ENCODE results near the gene FLACC1.
"Not testable (repeated sequence)": the region's sequence is repeated elsewhere in the genome, so short reads cannot be mapped to it uniquely, and the experiment has no call there.

The FLACC1 gene, protein sequence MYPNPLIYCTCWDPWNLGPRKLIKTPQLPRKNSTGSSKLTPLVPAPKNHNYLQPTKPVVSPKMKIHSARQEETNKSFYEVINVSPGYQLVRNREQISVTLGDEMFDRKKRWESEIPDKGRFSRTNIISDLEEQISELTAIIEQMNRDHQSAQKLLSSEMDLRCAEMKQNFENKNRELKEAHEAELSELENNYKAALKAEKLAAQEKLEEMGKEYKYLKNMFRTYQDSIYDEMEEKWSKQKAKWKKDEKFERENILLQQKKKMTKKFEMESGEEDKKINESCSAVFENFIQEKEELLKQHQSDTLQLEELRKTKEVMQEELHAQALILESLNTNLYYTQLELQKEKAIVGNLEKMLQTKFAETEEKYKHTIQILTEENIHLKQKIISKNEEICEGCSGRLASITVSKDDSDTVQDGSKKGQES

DNA sequence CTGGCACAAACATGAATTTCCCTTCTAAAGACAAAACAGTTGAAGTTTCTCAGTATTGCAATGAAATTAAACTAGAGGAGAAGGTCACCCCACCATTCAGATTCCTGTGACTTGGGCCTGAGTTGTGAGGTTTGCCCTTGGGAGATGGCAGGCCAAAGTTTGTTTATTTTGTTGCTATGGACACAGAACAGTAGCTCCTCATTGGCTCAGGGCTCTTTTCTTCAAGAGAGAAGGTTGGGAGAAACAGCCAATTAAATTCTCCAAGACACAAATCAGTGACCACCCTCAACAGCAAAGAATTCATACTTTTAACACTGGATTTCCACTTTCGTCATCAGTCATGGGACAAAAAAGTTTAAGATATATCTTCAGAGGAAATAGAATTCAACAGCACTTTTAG lies at the start of gene FLACC1:
Gene FLACC1, minus strand, starts transcription at position 125 of the 400 bp plus-strand sequence. CDS start 5,941 bp downstream, outside the sequence.
- FAIRE-seq: no peak

DNA sequence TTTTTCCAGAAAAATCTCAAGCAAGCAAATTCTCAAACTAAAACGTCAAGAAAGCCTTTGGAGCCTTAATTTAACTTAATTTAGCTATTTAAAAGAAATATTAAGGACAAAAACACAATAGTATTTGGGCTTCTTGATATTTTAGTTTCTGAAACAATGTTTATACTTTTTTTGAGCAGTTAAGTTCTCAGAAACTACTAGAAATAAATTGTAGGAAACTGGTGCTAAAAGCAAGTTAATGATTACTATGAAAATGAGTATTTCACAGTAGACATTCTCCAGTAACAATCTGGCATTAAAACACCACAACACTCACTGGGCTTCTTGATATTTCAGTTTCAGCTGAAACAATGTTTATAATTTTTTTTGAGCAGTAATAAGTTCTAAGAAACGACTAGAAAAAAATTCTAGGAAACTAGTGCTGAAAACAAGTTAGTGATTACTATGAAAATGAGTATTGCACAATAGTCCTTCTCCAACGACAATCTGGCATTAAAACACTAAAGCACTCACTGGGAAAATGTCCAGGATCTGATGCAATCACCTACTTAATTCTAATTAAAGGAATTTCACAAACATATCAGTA lies 49.0 kb upstream of the FLACC1 start:
- peak; percentile 96 for FAIRE-seq

DNA sequence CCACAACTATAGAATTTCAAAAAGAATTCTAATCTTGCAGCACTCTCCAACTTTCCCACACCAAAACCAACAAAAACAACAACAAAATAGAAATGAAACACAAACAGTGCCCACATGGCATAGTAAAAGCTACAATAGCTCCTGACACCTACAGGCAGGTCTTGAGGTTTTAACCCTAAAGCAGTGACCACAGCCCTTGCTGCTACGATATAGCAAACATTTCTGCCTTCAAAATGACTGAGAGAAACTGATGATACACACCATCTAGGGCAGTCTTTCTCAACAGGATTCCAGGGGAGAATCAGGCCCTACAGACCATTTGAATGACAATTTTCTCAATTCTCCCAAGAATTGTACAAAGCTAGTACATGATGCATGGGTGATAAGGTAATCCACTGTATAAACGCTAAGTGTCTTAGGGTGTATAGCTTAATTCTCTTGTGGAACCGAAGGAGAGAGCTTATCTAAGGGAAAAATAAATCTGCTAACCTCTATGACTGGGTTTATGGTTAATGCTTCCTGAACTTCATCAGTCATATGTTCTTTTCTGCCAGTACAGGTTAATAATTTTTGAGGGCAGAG lies 47.6 kb upstream of the FLACC1 start:
- no peak for FAIRE-seq

DNA sequence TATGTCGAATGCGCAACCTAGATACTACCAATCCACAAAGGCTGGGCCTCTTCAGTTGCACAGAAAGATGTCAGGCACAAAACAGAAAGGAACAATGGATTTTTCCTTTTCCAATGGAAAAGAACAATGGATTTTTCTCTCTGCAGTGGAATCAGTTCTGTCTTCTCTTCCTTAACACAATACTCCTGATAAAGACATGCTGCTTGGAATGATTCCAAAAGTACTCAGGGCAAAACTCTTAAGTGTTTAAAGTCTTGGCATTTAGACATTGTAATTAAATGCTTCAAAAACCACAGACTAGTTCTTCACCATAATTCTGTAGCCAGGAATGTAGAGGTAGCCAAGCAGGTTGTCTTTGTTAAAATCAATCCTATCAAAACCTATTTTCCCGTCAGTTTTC lies 46.7 kb upstream of the FLACC1 start:
- no peak for FAIRE-seq

DNA sequence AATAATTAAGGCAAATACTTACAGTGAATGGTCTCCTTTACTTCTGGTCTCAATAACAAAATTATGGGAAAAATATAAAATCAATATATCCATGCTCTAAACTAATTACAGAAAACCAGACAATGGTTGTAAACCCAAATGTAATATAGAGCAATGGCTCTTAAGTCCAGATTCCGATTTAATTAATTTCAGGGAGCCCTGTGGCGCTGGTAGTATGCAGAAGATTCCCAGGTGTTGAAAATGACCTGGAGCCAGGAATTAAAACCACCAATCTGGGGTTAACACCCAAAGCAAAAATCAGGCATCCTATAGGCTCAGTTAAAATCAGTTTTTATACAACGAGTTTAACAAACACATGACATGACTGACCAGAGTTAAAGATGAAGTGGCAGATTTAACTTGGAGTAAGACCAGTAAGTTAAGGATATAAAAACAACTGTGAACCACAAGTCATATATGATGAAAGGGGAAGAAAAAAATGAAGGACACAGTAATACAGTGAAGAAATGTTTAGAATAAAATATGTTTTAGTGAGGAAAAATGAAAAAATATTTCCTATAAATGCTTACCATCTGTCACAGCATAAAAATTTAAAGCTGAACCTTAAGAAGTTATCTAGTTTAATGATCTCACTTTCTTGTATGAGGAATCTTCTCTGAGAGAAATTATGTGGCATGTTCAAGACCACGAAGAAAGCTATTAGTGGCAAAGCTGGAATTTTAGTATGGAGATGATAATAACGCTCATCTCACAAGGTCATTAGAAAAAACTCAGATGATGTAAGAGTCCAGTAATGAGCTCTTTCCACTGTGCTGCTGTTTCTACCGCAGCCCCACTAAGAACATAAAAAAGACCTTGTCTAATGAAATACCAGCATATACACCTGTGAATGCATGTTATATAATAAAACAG lies 45.8 kb upstream of the FLACC1 start:
- FAIRE-seq: no peak

DNA sequence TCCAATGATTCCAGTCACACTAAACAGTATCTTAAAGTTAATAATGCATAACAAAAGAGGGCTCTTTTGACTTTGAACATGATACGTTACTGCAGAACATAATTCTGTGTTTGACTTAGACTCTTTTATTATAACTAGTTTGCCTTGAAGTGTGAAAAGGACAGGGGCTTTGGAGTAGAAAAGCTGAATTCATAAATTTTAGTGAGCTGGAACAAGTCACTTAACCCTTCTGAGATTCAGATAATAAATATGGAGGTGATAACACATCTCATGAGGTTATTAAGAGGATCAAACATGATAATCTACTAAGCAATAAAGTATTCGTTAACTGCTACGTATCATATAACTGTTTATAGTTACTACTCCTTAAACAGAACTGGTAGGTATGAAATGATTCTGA lies 44.7 kb upstream of the FLACC1 start:
- FAIRE-seq: no peak

DNA sequence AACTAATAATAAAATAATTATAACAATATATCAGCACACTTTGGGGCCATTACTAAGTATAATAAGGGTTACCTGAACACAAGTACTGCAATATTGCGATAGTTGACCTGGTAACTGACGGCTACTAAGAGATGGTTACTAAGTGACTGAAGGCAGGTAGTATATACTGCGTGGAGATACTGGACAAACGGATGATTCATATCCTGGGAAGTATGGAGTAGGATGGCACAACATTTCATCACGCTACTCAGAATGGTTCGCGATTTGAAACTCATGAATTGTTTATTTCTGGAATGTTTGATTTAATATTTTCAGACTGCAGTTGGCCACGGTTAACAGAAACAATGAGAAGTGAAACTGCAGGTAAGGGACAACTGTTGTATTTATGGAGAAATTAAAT lies 39.5 kb upstream of the FLACC1 start:
- FAIRE-seq: no peak

DNA sequence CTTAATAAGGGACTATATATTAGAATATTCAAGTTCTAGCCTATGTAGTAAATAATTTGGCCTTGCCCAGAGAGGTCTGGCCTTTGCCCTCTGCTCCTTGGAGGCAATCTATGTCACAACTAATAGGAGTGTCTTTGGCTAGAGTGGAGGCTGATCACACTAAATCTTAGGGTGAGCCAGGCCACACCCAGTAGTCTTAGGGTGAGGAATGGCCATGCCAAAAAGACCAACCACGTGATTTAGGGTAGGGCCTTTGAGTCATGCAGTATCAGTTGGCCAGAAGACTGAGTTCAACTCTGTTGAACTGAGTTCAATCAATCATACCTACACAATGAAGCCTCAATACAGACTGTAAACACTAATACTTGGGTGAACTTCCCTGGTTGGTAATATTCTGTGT lies 26.0 kb upstream of the FLACC1 start:
- no peak for FAIRE-seq

DNA sequence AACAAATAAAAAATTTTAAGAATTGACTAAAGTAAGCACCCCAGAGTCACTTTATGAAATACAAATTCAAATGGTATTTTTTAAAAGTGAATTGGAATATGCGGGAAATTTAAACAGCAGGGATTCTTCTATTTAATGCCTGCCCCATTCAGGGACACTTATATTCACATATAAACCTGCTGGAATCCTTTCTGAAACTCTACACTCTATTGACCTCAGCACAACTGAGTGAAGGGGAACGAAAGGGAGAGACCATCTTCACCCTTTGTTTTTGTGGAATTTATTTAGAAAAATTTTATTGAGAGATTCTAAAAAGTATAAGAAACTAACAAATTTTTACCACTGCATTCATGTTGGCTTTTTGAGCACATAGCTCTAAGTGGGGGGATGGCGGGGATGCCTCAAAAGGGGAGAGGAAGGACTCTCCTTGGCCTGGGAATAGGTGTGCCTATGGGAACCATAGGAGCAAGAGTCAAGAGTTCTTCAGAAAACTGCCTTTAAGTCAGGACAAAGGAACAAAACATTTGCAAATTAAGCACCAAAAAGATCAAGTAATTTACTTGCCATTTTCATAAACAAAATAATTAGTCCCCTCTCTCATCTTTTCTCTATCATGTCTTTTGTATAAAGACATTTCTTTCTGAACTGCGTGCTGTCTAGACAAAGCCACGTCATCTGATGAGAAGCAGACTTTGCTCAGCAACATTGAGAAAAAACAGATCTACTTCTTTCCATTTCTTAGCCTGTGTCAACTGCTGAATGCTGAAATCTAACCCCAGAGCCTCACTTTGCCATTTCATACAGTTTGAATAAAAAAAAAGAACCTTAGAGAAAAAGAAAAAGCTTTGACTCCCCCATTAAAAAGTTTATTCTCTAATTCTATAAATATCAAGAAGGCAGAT lies 21.6 kb upstream of the FLACC1 start:
- FAIRE-seq: peak; percentile 67

DNA sequence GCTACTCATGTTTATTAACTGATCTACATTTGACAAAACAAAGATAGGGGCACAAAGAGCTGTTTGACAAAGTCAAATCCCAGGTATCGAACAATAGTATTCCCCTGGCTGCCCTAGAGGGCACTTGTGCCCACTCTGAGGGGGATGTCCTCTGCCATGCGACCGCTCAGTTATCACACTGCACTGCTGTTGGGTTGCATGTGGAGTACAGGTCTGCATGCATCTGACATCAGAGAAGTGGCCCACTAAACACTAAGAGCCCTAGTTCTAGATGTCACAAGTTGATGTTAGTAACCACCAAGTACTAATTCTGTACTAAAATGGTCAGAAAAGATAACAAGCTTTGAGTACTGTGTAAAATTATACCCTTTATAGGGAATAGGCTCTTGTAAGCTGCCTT lies 20.1 kb upstream of the FLACC1 start:
- no peak for FAIRE-seq

DNA sequence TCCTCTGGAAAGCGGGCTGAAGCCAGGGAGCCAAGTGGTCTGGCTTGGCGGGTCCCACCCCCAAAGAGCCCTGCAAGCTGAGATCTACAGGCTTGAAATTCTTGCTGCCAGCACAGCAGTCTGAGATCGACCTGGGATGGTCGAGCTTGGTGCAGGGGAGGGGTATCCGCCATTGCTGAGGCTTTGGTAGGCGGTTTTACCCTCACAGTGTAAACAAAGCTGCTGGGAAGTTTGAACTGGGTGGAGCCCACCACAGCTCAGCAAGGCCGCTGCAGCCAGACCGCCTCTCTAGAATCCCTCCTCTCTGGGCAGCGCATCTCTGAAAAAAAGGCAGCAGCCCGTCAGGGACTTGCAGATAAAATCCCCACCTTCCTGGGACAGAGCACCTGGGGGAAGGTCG lies 12.6 kb upstream of the FLACC1 start:
- no peak for FAIRE-seq

DNA sequence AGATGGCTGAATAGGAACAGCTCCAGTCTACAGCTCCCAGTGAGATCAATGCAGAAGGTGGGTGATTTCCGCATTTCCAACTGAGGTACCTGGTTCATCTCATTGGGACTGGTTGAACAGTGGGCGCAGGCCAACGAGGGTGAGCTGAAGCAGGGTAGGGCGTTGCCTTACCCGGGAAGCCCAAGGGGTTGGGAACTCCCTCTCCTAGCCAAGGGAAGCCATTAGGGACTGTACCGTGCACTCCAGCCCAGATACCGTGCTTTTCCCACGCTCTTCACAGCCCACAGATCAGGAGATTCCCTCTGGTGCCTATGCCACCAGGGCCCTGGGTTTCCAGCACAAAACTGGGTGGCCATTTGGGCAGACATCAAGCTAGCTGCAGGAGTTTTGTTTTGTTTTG lies 12.2 kb upstream of the FLACC1 start:
- not testable (repeated sequence) for FAIRE-seq

DNA sequence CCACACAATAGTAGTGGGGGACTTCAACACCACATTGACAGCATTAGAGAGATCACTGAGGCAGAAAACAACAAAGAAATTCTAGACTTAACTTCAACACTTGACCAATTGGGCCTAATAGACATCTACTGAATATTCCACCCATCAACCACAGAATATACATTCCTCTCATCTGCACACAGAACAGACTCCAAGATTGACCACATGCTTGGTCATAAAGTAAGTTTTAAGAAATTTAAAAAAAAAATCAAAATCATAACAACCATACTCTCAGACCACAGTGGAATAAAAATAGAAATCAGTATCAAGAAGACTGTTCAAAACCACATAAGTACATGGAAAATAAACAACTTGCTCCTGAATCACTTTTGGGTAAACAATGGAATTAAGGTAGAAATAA lies 9.0 kb upstream of the FLACC1 start:
- FAIRE-seq: no peak

DNA sequence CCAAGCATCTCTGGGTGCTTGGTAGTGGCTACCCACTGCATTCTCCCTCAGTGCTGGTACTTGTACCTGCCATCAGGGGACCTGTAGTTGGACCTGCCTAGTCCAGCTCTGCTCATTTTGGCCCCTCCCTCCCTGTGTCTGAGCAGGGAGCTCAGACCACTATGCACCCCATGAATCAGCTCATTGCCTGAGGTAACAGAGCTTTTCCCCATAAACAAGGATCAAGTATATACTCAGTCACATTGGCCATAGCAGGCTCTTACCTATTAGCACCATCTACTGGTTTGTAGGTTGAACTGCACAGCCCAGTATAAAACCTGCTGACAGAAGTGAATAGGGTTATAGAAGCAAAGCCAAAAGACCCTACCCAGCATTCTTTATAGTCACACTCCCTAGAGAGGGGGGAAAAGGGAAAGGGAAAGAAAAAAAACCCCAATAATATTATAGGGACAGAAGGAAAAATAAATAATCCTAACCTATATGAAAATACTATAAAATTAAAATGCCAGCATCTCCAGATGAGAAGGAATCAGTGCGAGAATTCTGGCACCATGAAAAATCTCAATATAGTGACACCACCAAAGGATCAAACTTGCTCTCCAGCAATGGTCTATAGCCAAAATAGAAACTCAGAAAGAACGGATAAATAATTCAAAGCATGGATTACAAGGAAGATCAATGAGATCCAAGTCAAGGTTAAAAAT lies 6.9 kb upstream of the FLACC1 start:
- FAIRE-seq: no peak

DNA sequence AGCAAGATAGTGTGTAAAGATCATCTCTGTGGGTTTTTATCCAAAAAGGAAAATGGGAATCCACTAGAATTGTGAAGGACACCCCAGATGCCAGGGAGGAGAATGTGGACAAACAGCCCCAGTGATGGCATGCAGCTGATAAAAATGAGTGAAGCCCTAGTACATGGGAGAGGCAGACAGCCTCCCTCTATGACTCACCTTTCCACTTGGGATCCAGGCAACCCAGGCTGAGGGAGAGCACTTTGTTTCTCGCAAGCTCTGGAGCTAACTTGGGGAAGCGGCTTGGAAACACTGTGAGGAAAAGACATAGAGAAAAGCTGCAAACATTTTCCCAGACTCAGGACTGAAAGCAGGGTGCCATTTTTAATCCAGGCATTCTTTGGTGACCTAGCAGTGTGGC lies 5.3 kb upstream of the FLACC1 start:
- FAIRE-seq: no peak

DNA sequence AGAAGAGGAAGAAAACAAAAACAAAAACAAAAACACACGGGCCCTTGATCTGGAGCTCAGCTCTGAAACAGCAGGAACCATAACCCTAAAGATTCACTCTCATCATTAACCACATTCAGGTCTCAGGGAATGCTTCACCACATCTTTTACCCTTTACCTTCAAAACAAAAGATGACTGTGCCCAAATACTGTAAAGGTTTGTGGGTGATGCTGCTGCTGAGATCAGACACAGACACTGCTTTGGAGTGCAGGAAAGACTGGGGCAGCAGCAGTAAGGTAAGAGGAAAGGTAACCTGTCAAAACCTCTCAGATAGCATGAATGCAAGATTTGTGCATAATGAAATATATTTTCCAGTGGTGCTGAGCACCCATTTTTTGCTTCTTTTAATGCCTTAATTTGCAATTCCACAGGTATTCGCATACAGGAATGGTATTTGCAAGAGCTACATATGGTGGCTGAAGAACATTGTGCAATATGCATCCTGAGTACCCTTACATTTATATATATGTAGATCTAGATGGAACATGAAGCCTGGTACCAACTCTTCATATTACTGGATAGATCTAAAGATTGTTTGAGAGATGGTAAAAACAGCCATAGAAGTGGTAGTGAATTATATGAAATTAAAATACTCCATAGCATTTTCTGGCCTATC lies 4.1 kb upstream of the FLACC1 start:
- no peak for FAIRE-seq

DNA sequence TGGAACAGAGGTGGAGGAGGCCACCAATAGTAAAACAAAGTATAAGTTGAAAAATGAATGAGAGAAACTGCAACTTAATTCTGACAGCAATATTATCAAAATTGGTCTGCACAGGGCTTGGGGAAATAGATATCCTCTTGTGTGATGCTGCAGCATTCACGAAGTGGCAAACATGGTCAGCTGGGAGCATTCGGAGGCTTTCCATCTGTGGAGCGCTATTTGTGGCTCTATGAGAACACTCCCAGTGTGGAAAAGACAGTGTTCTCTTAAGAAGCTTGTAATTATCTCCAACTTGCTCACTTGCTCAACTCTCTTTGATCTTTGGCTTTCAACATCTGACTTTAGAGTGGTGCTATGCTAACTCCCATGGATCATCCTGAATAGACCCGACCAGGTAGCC lies 3.1 kb upstream of the FLACC1 start:
- no peak for FAIRE-seq

DNA sequence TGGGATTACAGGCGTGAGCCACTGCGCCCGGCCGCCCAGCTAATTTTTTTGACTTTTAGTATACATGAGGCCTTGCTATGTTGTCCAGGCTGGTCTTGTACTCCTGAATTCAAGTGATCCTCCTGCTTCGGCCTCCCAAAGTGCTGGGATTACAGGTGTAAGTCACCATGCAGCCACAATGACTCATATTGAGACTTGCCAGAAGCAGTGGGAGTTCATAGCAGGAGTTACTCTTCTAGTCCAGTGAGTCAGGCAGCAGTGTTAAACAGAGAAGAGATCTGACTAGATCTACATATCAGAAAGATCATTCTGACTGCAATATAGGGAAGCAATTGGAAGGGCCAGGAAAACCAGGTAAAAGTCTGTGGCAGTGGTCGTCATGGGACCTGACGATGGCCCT lies 1.5 kb upstream of the FLACC1 start:
- FAIRE-seq: no peak

DNA sequence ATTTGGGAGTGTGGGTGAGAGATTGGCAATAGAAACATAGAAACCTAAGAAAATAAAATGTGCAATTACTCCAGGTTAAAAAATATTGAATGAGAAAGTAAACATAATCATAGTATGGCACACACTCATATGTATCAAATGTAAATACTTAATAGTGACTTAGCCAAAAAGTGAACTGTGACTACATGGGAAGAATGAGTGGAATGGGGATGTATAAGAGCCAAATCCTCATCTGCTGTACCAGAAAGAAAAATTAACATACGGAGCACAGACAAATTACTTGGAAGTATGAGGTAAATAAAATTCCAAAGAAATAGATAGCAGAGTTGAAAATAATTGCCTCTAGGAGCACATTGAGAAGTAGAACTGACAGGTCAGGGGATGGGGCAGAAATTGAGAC lies 4.0 kb downstream of the FLACC1 start:
- no peak for FAIRE-seq

DNA sequence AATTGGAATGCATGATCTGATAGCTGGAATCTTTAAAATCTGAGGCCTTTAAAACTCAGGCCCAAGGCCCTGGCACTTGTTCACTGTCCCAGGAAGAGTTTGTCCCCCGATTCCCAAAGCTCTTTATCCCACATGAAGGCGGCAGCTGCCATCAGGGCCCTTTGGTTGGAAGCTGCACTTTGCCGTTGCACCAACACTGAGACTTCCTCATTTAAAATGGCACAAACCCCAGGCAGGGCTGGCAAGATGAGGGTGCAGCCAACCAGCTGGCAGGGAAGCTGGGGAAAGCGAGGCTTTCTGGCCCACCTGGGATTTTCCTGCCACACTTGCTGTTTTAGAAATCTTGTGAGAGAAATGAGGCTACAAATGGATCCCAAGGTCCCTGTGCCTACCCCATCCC lies 6.3 kb downstream of the FLACC1 start:
- FAIRE-seq: no peak

DNA sequence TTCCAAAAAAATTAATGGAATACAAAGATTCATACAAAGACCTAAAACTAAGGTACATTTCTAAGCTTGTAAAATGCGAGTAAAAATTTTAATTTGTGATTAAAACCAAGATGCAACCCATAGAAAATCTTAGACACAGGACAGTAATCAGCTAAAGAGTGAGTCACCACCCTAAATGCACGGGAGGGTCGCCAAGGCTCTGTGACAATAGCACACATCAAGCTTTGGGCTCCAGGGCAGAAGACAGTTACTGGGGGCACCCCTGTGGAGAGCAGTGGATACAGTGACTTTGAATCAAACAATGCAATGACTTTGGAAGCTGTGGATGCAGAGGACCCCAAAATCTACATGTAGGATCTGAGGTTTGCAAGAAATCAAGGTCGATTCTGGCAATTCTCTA lies 7.5 kb downstream of the FLACC1 start:
- no peak for FAIRE-seq

All from endometrium (tissue), 2 donors.